Right renal cortex interstitium (tissue), 3 donors: ENCODE results near the gene ARMC9. TPM values are rescaled to one million over a fixed set of nuclear protein-coding genes. Genes with fewer than 3 reads are reported as not detected.
"Not testable (repeated sequence)": the region's sequence is repeated elsewhere in the genome, so short reads cannot be mapped to it uniquely, and the experiment has no call there.

Source experiments
- DNase-seq, 3 donors: peaks; one replicate each; pipeline ENCODE4 v3.0.0-alpha.2; 2013; ENCODE audit warnings: low read depth in 3 of 3, low spot score in 2 of 3
- polyA plus RNA-seq, 3 donors: library from polyadenylated mRNA; unstranded; fragments of 120-200 nt; gene quantifications; one replicate each; pipeline ENCODE4 v1.2.1, GENCODE V29; 2013; ENCODE audit not compliant: insufficient read length in 3 of 3

Gene ARMC9
- polyA plus RNA-seq, 3 donors: 24.1 to 29.2 (median 26.5) TPM

- DNase-seq: no peak
Measured at GRCh38 chr2:231181860-231182512, 16.4 kb upstream of the ARMC9 start.

GRCh38 chr2:231182513-231182899 is 15.9 kb upstream of the ARMC9 start:
- DNase-seq: no peak

GRCh38 chr2:231183851-231184250 is 14.6 kb upstream of the ARMC9 start:
- no peak for DNase-seq

GRCh38 chr2:231184319-231184718 is 14.1 kb upstream of the ARMC9 start:
- DNase-seq: no peak

- DNase-seq: no peak
Measured at GRCh38 chr2:231185050-231185725, 13.2 kb upstream of the ARMC9 start.

- DNase-seq: no peak
Measured at GRCh38 chr2:231185886-231186285, 12.5 kb upstream of the ARMC9 start.

GRCh38 chr2:231186325-231186724 is 12.1 kb upstream of the ARMC9 start:
- DNase-seq: no peak

- no peak for DNase-seq
Measured at GRCh38 chr2:231187736-231188505, 10.5 kb upstream of the ARMC9 start.

GRCh38 chr2:231188506-231189170 is 9.8 kb upstream of the ARMC9 start:
- DNase-seq: no peak

GRCh38 chr2:231189171-231189530 is 9.3 kb upstream of the ARMC9 start:
- no peak for DNase-seq

- DNase-seq: peak in 1 of 3 donors; percentile 15
Measured at GRCh38 chr2:231189571-231190495, 8.6 kb upstream of the ARMC9 start.

GRCh38 chr2:231190531-231191197 is 7.8 kb upstream of the ARMC9 start:
- DNase-seq: peak in 1 of 3 donors; percentile 41

GRCh38 chr2:231191896-231192872 is 6.2 kb upstream of the ARMC9 start:
- DNase-seq: peak; percentile 78 to 84 (median 83)

- no peak for DNase-seq
Measured at GRCh38 chr2:231193216-231193615, 5.2 kb upstream of the ARMC9 start.

GRCh38 chr2:231196592-231196991 is 1.8 kb upstream of the ARMC9 start:
- no peak for DNase-seq

- DNase-seq: not testable (repeated sequence)
Measured at GRCh38 chr2:231197196-231197595, 1.2 kb upstream of the ARMC9 start.

GRCh38 chr2:231197706-231198290 is 633 bp upstream of the ARMC9 start:
- DNase-seq: no peak

- no peak for DNase-seq
Measured at GRCh38 chr2:231199219-231199618, 788 bp downstream of the ARMC9 start.
